ENCODE data around the gene ELAVL1. TPM values are rescaled to one million over a fixed set of nuclear protein-coding genes. Genes with fewer than 3 reads are reported as not detected.
A peak's percentile ranks its signal among the peaks of the same experiment; 100 is the strongest.

ELAVL1 gene
- total and polyA plus RNA-seq, 9 of the 15 experiments (the other 6 are each of a cell fraction or from before 2014, with no cell fraction given): 4.3 to 172 (median 69.2) TPM

DNA sequence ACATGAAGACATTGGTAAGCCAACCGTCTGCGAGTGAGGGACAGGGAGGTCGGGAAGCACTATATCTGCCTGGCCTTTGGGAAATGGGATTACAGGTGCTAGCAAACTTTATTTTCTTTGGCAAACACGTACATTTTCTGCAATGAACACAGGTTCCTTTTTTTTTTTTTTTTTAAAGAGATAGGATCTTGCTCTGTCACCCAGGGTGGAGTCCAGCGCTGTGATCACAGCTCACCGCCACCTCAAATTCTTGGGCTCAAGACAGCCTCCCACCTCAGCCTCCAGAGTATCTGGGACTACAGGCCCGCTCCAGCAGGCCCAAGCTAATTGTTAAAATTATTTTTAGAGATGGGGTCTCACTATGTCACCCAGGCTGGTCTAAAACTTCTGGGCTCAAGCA is 24.2 kb downstream of the ELAVL1 start (continued):
- TF ChIP-seq, protein P1, sequence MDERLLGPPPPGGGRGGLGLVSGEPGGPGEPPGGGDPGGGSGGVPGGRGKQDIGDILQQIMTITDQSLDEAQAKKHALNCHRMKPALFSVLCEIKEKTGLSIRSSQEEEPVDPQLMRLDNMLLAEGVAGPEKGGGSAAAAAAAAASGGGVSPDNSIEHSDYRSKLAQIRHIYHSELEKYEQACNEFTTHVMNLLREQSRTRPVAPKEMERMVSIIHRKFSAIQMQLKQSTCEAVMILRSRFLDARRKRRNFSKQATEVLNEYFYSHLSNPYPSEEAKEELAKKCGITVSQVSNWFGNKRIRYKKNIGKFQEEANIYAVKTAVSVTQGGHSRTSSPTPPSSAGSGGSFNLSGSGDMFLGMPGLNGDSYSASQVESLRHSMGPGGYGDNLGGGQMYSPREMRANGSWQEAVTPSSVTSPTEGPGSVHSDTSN (CRISPR knock-in tag; IDR thresholded peaks at IDR 0.05; ENCODE audit: low read depth): no peak
- TF ChIP-seq, protein P1 (tag; conservative IDR thresholded peaks at IDR 0.05; ENCODE audit: low read depth): no peak
- TF ChIP-seq ESRRB (CRISPR knock-in tag; IDR thresholded peaks at IDR 0.05; ENCODE audit: borderline replicate concordance) (no peak), MEF2D (tag; conservative IDR thresholded peaks at IDR 0.05; ENCODE audit: low read depth) (no peak), SMARCA4 (IDR thresholded peaks at IDR 0.05) (peak; percentile 72), CEBPB (tag; IDR thresholded peaks at IDR 0.05) (no peak), MBD2 (IDR thresholded peaks at IDR 0.05; ENCODE audit: borderline replicate concordance, low read depth) (no peak), NFE2L1 (tag; IDR thresholded peaks at IDR 0.05; ENCODE audit: borderline replicate concordance, low read depth) (no peak), PTTG1 (tag; IDR thresholded peaks at IDR 0.05; ENCODE audit: low read depth) (no peak), MAFF (IDR thresholded peaks at IDR 0.05; ENCODE audit: low read length) (peak; percentile 51; the same call in 1 of the 2 replicates), SRSF7 (optimal IDR thresholded peaks at IDR 0.05; ENCODE audit: low read depth, low read length) (no peak)
- TF ChIP-seq, protein P2, sequence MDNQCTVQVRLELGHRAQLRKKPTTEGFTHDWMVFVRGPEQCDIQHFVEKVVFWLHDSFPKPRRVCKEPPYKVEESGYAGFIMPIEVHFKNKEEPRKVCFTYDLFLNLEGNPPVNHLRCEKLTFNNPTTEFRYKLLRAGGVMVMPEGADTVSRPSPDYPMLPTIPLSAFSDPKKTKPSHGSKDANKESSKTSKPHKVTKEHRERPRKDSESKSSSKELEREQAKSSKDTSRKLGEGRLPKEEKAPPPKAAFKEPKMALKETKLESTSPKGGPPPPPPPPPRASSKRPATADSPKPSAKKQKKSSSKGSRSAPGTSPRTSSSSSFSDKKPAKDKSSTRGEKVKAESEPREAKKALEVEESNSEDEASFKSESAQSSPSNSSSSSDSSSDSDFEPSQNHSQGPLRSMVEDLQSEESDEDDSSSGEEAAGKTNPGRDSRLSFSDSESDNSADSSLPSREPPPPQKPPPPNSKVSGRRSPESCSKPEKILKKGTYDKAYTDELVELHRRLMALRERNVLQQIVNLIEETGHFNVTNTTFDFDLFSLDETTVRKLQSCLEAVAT (IDR thresholded peaks at IDR 0.05): no peak
- TF ChIP-seq, protein P3, sequence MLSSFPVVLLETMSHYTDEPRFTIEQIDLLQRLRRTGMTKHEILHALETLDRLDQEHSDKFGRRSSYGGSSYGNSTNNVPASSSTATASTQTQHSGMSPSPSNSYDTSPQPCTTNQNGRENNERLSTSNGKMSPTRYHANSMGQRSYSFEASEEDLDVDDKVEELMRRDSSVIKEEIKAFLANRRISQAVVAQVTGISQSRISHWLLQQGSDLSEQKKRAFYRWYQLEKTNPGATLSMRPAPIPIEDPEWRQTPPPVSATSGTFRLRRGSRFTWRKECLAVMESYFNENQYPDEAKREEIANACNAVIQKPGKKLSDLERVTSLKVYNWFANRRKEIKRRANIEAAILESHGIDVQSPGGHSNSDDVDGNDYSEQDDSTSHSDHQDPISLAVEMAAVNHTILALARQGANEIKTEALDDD (IDR thresholded peaks at IDR 0.05): no peak
- TF ChIP-seq, protein P4, sequence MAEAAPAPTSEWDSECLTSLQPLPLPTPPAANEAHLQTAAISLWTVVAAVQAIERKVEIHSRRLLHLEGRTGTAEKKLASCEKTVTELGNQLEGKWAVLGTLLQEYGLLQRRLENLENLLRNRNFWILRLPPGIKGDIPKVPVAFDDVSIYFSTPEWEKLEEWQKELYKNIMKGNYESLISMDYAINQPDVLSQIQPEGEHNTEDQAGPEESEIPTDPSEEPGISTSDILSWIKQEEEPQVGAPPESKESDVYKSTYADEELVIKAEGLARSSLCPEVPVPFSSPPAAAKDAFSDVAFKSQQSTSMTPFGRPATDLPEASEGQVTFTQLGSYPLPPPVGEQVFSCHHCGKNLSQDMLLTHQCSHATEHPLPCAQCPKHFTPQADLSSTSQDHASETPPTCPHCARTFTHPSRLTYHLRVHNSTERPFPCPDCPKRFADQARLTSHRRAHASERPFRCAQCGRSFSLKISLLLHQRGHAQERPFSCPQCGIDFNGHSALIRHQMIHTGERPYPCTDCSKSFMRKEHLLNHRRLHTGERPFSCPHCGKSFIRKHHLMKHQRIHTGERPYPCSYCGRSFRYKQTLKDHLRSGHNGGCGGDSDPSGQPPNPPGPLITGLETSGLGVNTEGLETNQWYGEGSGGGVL (CRISPR knock-in tag; IDR thresholded peaks at IDR 0.05): no peak
- TF ChIP-seq, protein P5, sequence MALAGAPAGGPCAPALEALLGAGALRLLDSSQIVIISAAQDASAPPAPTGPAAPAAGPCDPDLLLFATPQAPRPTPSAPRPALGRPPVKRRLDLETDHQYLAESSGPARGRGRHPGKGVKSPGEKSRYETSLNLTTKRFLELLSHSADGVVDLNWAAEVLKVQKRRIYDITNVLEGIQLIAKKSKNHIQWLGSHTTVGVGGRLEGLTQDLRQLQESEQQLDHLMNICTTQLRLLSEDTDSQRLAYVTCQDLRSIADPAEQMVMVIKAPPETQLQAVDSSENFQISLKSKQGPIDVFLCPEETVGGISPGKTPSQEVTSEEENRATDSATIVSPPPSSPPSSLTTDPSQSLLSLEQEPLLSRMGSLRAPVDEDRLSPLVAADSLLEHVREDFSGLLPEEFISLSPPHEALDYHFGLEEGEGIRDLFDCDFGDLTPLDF (CRISPR knock-in tag; IDR thresholded peaks at IDR 0.05): no peak
